ENCODE data around the gene ADAMTS5.

GRCh38 chr21:26958788-26959187 is 8.1 kb downstream of the ADAMTS5 start:
- no peak for TF ChIP-seq CTCF (IDR thresholded peaks at IDR 0.05 in 2 of 3, conservative IDR thresholded peaks at IDR 0.05 in 1 of 3; ENCODE audit: insufficient read depth in 2 of 3, low read depth in 1 of 3, low read length in 3 of 3)
- TF ChIP-seq GTF3C2 (IDR thresholded peaks at IDR 0.05; ENCODE audit: borderline replicate concordance, extremely low read depth, insufficient read length): no peak
- no peak for TF ChIP-seq FOXM1 (IDR thresholded peaks at IDR 0.05; ENCODE audit: low read depth)
- no peak for TF ChIP-seq FOXM1 (CRISPR knock-in tag; IDR thresholded peaks at IDR 0.05; ENCODE audit: low read depth)
- no peak for TF ChIP-seq POLR3G (IDR thresholded peaks at IDR 0.05; ENCODE audit: extremely low read depth, insufficient read length, insufficient replicate concordance)
- no peak for TF ChIP-seq ZNF436 (CRISPR knock-in tag; IDR thresholded peaks at IDR 0.05)
- no peak for TF ChIP-seq EP300 (IDR thresholded peaks at IDR 0.05; ENCODE audit: low read length)
- no peak for TF ChIP-seq CHD2 (IDR thresholded peaks at IDR 0.05; ENCODE audit: low read depth, low read length)
- no peak for TF ChIP-seq CHD4 (IDR thresholded peaks at IDR 0.05; ENCODE audit: insufficient read depth, insufficient replicate concordance, low read depth, low read length, poor library complexity, severe bottlenecking)
- TF ChIP-seq ZBTB2 (IDR thresholded peaks at IDR 0.05): no peak
- no peak for TF ChIP-seq SIX5 (IDR thresholded peaks at IDR 0.05; ENCODE audit: borderline replicate concordance in 1 of 2, insufficient read depth in 1 of 2, low read depth in 1 of 2, low read length in 2 of 2)
- no peak for TF ChIP-seq CHD1 (IDR thresholded peaks at IDR 0.05; ENCODE audit: low read length)
- no peak for TF ChIP-seq PCBP1 (IDR thresholded peaks at IDR 0.05; ENCODE audit: low read depth, low read length, poor library complexity, severe bottlenecking)

All from K562 (cell line).